HG03066 (cell line): ENCODE measurements around the gene HSF5.

ENCODE experiments used
- ATAC-seq: cut with Tn5 transposase; IDR thresholded peaks from one replicate; pipeline ENCODE4 v1.9.1; 2021; ENCODE audit warnings: low read depth; ENCODE audit not compliant: unreplicated experiment

The HSF5 gene

GRCh38 chr17:58373003-58373402, 115.2 kb downstream of the HSF5 start:
- no peak for ATAC-seq

GRCh38 chr17:58371300-58371950, 116.8 kb downstream of the HSF5 start:
- ATAC-seq = no peak

- ATAC-seq = no peak
Measured at GRCh38 chr17:58370716-58371115, 117.5 kb downstream of the HSF5 start.

GRCh38 chr17:58370309-58370708, 117.9 kb downstream of the HSF5 start:
- no peak for ATAC-seq
